Lung (tissue), 12 donors: ENCODE measurements around the gene MIPEP. TPM values are rescaled to one million over a fixed set of nuclear protein-coding genes. Genes with fewer than 3 reads are reported as not detected.

Experiments
- ATAC-seq: fragments of 200-7000 bp; cut with Tn5 transposase; one replicate; pipeline ENCODE4 v1.9.1; 2020; ENCODE audit warnings: moderate number of reproducible peaks; ENCODE audit not compliant: insufficient read depth, low FRiP score
- DNase-seq, 3 donors: peaks; one replicate each; pipeline ENCODE4 v3.0.0-alpha.2; 2013 to 2017
- H3K27ac ChIP-seq, 2 donors: one replicate each; pipeline ENCODE4 v1.5.1; 2013; ENCODE audit warnings: mild to moderate bottlenecking in 2 of 2, moderate library complexity in 2 of 2, control low read depth in 1 of 2, inconsistent platforms in 1 of 2, low read depth in 1 of 2, low read length in 1 of 2
- H3K27me3 ChIP-seq, 3 donors: one replicate each; pipeline ENCODE4 v1.5.1; 2013; ENCODE audit warnings: low read length in 2 of 3; ENCODE audit not compliant: control insufficient read depth in 3 of 3, insufficient read depth in 3 of 3
- H3K36me3 ChIP-seq, 4 donors: one replicate each; pipeline ENCODE4 v1.5.1; 2013; ENCODE audit warnings: low read length in 4 of 4, mild to moderate bottlenecking in 1 of 4, moderate library complexity in 1 of 4; ENCODE audit not compliant: control insufficient read depth in 4 of 4, insufficient read depth in 4 of 4
- H3K4me1 ChIP-seq, 5 donors: one replicate each; pipeline ENCODE4 v1.5.1; 2013; ENCODE audit warnings: low read length in 5 of 5, mild to moderate bottlenecking in 2 of 5, moderate library complexity in 1 of 5; ENCODE audit not compliant: control insufficient read depth in 5 of 5, insufficient read depth in 5 of 5
- H3K4me3 ChIP-seq: one replicate; pipeline ENCODE4 v1.5.1; 2013; ENCODE audit warnings: mild to moderate bottlenecking, control low read depth, moderate library complexity
- H3K9ac ChIP-seq, 2 donors: one replicate each; pipeline ENCODE4 v1.5.1; 2013; ENCODE audit warnings: low read length in 2 of 2, control low read depth in 1 of 2; ENCODE audit not compliant: insufficient read depth in 1 of 2
- H3K9me3 ChIP-seq, 4 donors: one replicate each; pipeline ENCODE4 v1.5.1; 2013; ENCODE audit warnings: low read length in 3 of 4, mild to moderate bottlenecking in 1 of 4, moderate library complexity in 1 of 4; ENCODE audit not compliant: control insufficient read depth in 4 of 4, insufficient read depth in 3 of 4
- CTCF ChIP-seq: IDR thresholded peaks from 2 replicates; pipeline ENCODE4 v1.5.1; 2012; ENCODE audit warnings: mild to moderate bottlenecking; ENCODE audit errors: control extremely low read depth, extremely low read depth
- WGBS, 2 donors: extraction: QIAGEN DNeasy Blood & Tissue Kit; methylation state at CpG; one replicate each; pipeline ENCODE4 v1.1.7; 2013; 5-methylcytosine and 5-hydroxymethylcytosine counted together
- polyA plus RNA-seq, 2 donors: library from polyadenylated mRNA; stranded (reverse); fragments of 200-250 nt; gene quantifications; one replicate each; pipeline ENCODE4 v1.2.1, GENCODE V29; 2013
- total RNA-seq, 2 donors: library from RNA; depleted of rRNA in 1 of 2; stranded (reverse); fragments of >200 nt in 1 of 2; gene quantifications; one replicate each; pipeline ENCODE4 v1.2.1, GENCODE V29; 2014 to 2021
- donor health status: control.
- donor health status: control.
- donor health status: Bipolar disorder and iron deficiency.
- donor health status: healthy.
- donor health status: DM: yes; HTN: yes; CAD: no.

MIPEP gene
- total and polyA plus RNA-seq, 4 donors: 12.9 to 35.1 (median 25.3) TPM

- no peak overlapping the region for H3K4me3 ChIP-seq
- no peak overlapping the region for H3K27ac ChIP-seq
- WGBS, 2 donors: 78 to 91% methylated on average over 10 of the region's 10 CpGs
- no peak overlapping the region for H3K9ac ChIP-seq
- no peaks in the 10 kb centered on the region for H3K27me3 ChIP-seq
- H3K36me3 ChIP-seq: peaks cover 0 to 2% (median 0%) of the 10 kb centered on the region in 4 donors
- TF ChIP-seq CTCF: no peak
- ATAC-seq (no peak), DNase-seq (peak in 2 of 3 donors; percentile 47 to 76)
- no peaks in the 10 kb centered on the region for H3K9me3 ChIP-seq
- peaks cover 3 to 41% (median 15%) of the 10 kb centered on the region in 5 donors for H3K4me1 ChIP-seq
Measured at GRCh38 chr13:23789576-23790346, 99.4 kb downstream of the MIPEP start.

GRCh38 chr13:23788459-23788858 lies 100.7 kb downstream of the MIPEP start:
- DNase-seq (no peak), ATAC-seq (no peak)
- H3K27me3 ChIP-seq: no peaks in the 10 kb centered on the region
- peaks cover 0 to 2% (median 0%) of the 10 kb centered on the region in 4 donors for H3K36me3 ChIP-seq
- 93 to 95% methylated on average over 2 of the region's 2 CpGs for WGBS, 2 donors
- peaks cover 0 to 30% (median 5%) of the 10 kb centered on the region in 5 donors for H3K4me1 ChIP-seq
- no peak overlapping the region for H3K4me3 ChIP-seq
- no peak overlapping the region for H3K27ac ChIP-seq
- H3K9ac ChIP-seq: no peak overlapping the region
- H3K9me3 ChIP-seq: no peaks in the 10 kb centered on the region
- TF ChIP-seq CTCF: no peak

GRCh38 chr13:23787464-23787863 lies 101.7 kb downstream of the MIPEP start:
- Histone ChIP-seq H3K27me3 (no peaks in the 10 kb centered on the region), H3K4me3 (no peak overlapping the region), H3K9me3 (no peaks in the 10 kb centered on the region), H3K27ac (no peak overlapping the region), H3K36me3 (peaks cover 0 to 2% (median 0%) of the 10 kb centered on the region in 4 donors), H3K9ac (no peak overlapping the region), H3K4me1 (peaks cover 0 to 20% (median 5%) of the 10 kb centered on the region in 5 donors)
- ATAC-seq (no peak), DNase-seq (no peak)
- no peak for TF ChIP-seq CTCF
- 56 to 68% methylated on average over 4 of the region's 4 CpGs for WGBS, 2 donors
